BJ (cell line): ENCODE data around the gene MT1M. TPM values are rescaled to one million over a fixed set of nuclear protein-coding genes. Genes with fewer than 3 reads are reported as not detected.

Source experiments
- CTCF ChIA-PET: fragments of 350-600 bp; formaldehyde crosslinking; extraction: SDS; loops from one replicate; lab custom pipeline; 2021; ENCODE audit warnings: antibody characterized with exemption, inconsistent platforms; lab: Yijun Ruan, JAX
- POLR2A ChIA-PET: fragments of 300-600 bp; sonication (Branson Sonifier 250); formaldehyde crosslinking; extraction: SDS; loops from one replicate; lab custom pipeline; 2021; ENCODE audit warnings: antibody characterized with exemption; lab: Charles Lee
- DNase-seq: peaks from one replicate; pipeline ENCODE4 v3.0.0-alpha.2; 2011; ENCODE audit warnings: low read depth
- H3K27me3 ChIP-seq: 2 replicates; pipeline ENCODE4 v1.6.0; 2011; ENCODE audit warnings: low read length; ENCODE audit not compliant: control insufficient read depth, insufficient read depth
- H3K36me3 ChIP-seq: 2 replicates; pipeline ENCODE4 v1.5.1; 2011; ENCODE audit warnings: low read length; ENCODE audit not compliant: control insufficient read depth, insufficient read depth
- H3K4me3 ChIP-seq: 2 replicates; pipeline ENCODE4 v1.5.1; 2011; ENCODE audit warnings: low read depth, mild to moderate bottlenecking, control low read depth, low read length
- polyA plus RNA-seq: library from polyadenylated mRNA; depleted of rRNA; stranded (reverse); fragments of >200 nt; gene quantifications from 2 replicates; pipeline ENCODE4 v1.2.3, GENCODE V29; 2011; rRNA removed
- TF ChIP-seq, protein P1 (sequence below): IDR thresholded peaks from 2 replicates; pipeline ENCODE4 v1.5.1; 2011; ENCODE audit warnings: low read depth, mild to moderate bottlenecking, control low read depth, inconsistent platforms, low read length, moderate library complexity; ENCODE audit not compliant: insufficient read depth

Gene MT1M
- polyA plus RNA-seq, 1 experiment: 0.94 TPM

DNA sequence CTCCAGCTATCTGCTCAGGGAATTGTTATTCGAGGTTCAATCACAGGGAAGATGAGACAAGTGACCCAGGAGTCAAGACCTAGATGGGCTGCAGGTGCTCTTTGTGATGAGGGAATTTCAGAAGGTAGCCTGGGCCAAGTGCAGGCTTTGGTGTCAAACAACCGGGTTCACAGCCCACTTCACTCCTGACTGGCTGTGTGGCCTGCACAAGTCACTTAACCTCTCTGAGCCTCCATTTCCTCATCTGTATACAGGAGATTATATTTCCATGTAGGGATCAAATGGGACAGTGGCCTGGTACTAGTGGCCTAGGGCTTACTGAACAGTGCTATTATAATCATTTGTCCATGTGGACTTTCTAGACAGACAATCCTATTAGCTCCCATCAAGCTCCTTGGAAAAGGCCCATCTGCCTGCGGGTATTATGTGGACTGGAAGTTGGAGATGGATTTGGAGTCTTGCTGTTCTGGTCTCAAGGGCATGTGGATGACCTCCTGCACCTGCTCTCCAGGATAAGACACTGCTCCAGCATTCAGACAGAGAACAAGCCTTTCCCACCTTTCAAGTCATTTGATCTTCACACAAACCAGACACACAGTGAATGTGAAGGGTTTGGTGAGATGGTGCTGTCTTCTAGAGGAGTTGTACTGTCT lies 46.7 kb downstream of the MT1M start:
- peaks cover 6% of the 10 kb centered on the region for H3K27me3 ChIP-seq
- CTCF ChIA-PET: interaction anchor here (0.9 to 1.3 kb wide), 3 partner anchors 23 to 94 kb away, joined by 3 read pairs; no protein-coding TSS in a partner anchor
- POLR2A ChIA-PET: no interaction called here
- H3K36me3 ChIP-seq: no peaks in the 10 kb centered on the region
- no peak overlapping the region for H3K4me3 ChIP-seq
- DNase-seq: no peak
- TF ChIP-seq, protein P1, sequence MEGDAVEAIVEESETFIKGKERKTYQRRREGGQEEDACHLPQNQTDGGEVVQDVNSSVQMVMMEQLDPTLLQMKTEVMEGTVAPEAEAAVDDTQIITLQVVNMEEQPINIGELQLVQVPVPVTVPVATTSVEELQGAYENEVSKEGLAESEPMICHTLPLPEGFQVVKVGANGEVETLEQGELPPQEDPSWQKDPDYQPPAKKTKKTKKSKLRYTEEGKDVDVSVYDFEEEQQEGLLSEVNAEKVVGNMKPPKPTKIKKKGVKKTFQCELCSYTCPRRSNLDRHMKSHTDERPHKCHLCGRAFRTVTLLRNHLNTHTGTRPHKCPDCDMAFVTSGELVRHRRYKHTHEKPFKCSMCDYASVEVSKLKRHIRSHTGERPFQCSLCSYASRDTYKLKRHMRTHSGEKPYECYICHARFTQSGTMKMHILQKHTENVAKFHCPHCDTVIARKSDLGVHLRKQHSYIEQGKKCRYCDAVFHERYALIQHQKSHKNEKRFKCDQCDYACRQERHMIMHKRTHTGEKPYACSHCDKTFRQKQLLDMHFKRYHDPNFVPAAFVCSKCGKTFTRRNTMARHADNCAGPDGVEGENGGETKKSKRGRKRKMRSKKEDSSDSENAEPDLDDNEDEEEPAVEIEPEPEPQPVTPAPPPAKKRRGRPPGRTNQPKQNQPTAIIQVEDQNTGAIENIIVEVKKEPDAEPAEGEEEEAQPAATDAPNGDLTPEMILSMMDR: no peak

DNA sequence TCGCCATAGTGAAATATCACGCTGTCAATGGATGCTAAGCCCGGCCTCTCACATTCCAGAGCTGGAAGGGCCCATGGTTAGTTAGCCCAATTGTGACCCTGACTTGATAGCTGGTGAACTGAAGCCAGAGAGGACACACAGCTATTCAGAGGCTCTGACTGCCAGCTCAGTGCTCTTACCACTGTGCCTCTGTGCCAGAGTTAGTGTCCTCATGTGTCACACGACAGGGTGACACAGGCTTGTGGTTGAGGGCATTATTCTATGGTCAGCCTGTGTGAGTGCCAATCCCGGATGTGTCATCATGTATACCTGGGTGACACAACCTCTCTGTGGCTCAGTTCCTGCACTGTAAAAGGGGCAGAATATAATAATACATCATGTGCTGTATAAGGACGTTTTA lies 47.4 kb downstream of the MT1M start:
- ChIA-PET CTCF (interaction anchor here (0.9 to 1.3 kb wide), 2 partner anchors 22 to 95 kb away, joined by 3 read pairs; no protein-coding TSS in a partner anchor), POLR2A (no interaction called here)
- H3K27me3 ChIP-seq: peaks cover 6% of the 10 kb centered on the region
- H3K4me3 ChIP-seq: no peak overlapping the region
- DNase-seq: no peak
- no peaks in the 10 kb centered on the region for H3K36me3 ChIP-seq
- TF ChIP-seq, protein P1: no peak

DNA sequence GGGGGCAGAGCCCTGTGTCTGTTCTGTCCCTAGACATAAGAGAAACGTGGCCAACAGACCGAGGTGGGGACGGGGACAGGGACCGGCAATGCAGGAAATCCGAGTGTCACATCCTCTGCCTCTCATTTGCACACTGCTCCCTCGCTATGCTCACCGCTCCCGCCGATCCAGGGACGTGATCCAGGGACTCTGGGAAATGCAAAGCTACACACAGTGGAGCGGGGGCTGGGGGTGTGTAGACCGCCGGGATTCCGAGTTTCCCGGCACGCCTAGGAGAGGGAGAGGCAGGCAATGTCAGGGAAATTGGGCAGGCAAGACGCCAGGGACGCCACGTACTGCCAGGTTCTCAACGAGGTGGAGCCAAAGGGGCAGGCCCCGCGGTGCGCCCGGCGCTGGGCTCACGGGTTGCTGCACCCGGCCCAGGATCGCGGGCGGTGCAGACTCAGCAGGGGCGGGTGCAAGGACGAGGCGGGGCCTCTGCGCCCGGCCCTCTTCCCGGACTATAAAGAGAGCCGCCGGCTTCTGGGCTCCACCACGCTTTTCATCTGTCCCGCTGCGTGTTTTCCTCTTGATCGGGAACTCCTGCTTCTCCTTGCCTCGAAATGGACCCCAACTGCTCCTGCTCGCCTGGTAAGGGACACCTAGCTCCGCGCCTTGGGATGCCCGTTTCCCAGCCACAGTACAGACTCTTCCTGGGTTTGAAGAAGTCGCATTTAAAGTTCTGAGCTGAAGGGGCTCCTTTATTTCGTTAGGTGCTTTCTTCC lies 49.7 kb downstream of the MT1M start, which contains the start of gene MT1X:
MT1X (plus strand) TSS at position 532 of the 764 bp plus-strand sequence; CDS start at position 603, 71 bp downstream.
- Histone ChIP-seq H3K27me3 (peaks cover 2% of the 10 kb centered on the region; the same call in 1 of the 2 replicates), H3K36me3 (no peaks in the 10 kb centered on the region), H3K4me3 (peak within 1 kb of the TSS; percentile 46)
- DNase-seq: peak; percentile 31
- POLR2A ChIA-PET: interaction anchor here (0.5 kb wide), 1 partner anchor 8 kb away, joined by 3 read pairs; no protein-coding TSS in a partner anchor
- CTCF ChIA-PET: interaction anchor here (1.6 to 3.8 kb wide), 3 partner anchors 9 to 105 kb away, joined by 5 to 12 read pairs (median 10); no protein-coding TSS in a partner anchor
- TF ChIP-seq, protein P1: no peak

DNA sequence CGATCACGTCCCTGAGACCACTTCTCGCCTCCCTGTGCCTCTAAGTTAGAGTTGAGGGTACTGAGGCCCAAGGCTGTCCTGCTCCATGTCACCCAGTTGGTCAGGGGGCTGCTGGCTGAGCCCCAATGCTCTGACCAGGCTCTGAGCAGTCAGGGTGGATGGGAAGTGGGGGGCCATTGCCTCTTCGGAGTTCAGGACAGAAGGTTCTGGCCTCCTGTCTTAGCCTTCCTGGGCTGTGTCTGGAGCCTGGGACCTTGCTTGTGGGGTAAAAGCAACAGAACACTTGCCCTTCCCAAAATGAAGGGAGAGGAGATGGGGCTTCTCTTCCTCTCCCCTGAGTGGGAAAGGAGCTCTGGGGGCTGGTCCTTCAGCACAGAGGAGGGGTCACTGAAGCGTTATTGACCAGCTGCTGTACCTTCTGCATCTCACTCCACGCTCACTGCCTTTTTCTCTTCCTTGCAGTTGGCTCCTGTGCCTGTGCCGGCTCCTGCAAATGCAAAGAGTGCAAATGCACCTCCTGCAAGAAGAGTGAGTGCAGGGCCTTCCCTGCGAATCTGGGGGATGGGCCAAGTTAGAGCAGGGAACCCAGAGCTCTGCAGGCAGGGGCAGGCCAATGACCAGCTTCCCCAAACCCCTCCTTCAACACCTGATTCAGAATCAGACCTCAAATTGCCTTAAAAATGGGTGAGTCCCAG lies 50.4 kb downstream of the MT1M start:
- Histone ChIP-seq H3K4me3 (peak overlapping the region; percentile 46), H3K27me3 (no peaks in the 10 kb centered on the region), H3K36me3 (no peaks in the 10 kb centered on the region)
- DNase-seq: no peak
- TF ChIP-seq, protein P1: no peak
- POLR2A ChIA-PET: interaction anchor here (0.5 kb wide), 1 partner anchor 9 kb away, joined by 3 read pairs; no protein-coding TSS in a partner anchor
- CTCF ChIA-PET: interaction anchor here (1.1 to 3.8 kb wide), 4 partner anchors 10 to 106 kb away, joined by 3 to 12 read pairs (median 8); no protein-coding TSS in a partner anchor

Other genes with a start within 250 kb of the MT1M start
- gene AMFR, start 207.1 kb upstream of the MT1M start, polyA plus RNA-seq: 90.8 and 130 TPM in 2 replicates
- gene NUDT21, start 181.3 kb upstream of the MT1M start, polyA plus RNA-seq: 78.8 and 109 TPM in 2 replicates
- gene OGFOD1, start 181.1 kb upstream of the MT1M start, polyA plus RNA-seq: 54.8 and 73.0 TPM in 2 replicates
- gene BBS2, start 112.6 kb upstream of the MT1M start, polyA plus RNA-seq: 33.8 and 43.1 TPM in 2 replicates
- gene MT4, start 67.6 kb upstream of the MT1M start, polyA plus RNA-seq: not detected in 2 replicates
- gene MT3, start 43.1 kb upstream of the MT1M start, polyA plus RNA-seq: not detected in 2 replicates
- gene MT2A, start 24.1 kb upstream of the MT1M start, polyA plus RNA-seq: 167 and 194 TPM in 2 replicates
- gene MT1E, start 6.9 kb upstream of the MT1M start, polyA plus RNA-seq: 147 and 188 TPM in 2 replicates
- gene MT1A, start 6.0 kb downstream of the MT1M start, polyA plus RNA-seq: 0.82 TPM in 1 of 2 replicates, not detected in the other
- gene MT1B, start 19.2 kb downstream of the MT1M start, polyA plus RNA-seq: not detected in 2 replicates
- 7.8 and 11.3 TPM in 2 replicates for gene MT1F, start 25.3 kb downstream of the MT1M start, polyA plus RNA-seq
- 2.4 and 2.9 TPM in 2 replicates for gene MT1G, start 35.4 kb downstream of the MT1M start, polyA plus RNA-seq
- not detected in 2 replicates for gene MT1H, start 37.2 kb downstream of the MT1M start, polyA plus RNA-seq
- gene MT1X, start 49.8 kb downstream of the MT1M start, polyA plus RNA-seq: 55.5 and 60.2 TPM in 2 replicates
- gene NUP93, start 97.5 kb downstream of the MT1M start, polyA plus RNA-seq: 51.8 and 61.2 TPM in 2 replicates
- not detected in 2 replicates for gene SLC12A3, start 232.5 kb downstream of the MT1M start, polyA plus RNA-seq